K562 (cell line): Measurements from ENCODE around the gene PSME1. TPM values are rescaled to one million over a fixed set of nuclear protein-coding genes. Genes with fewer than 3 reads are reported as not detected.

ENCODE experiments used
- ATAC-seq: fragments of 200-7000 bp; cut with Tn5 transposase; 3 replicates; pipeline ENCODE4 v1.9.1; 2020; ENCODE audit warnings: moderate library complexity
- BruUV-seq: library from RNA; stranded (reverse); fragments of 400-500 nt; replicated peaks from 2 replicates; lab custom pipeline; 2021; lab: Mats Ljungman, UMichigan
- CTCF ChIA-PET: fragments of 300-600 bp; formaldehyde crosslinking; extraction: SDS; loops from one replicate; lab custom pipeline; 2021; ENCODE audit warnings: low intra/inter-chr PET ratio; lab: Yijun Ruan, JAX
- POLR2A ChIA-PET: fragments of 300-600, 350-650 bp; sonication (Branson Sonifier 250); formaldehyde crosslinking; extraction: SDS; loops from one replicate; lab custom pipeline; 2021; ENCODE audit warnings: antibody characterized with exemption, inconsistent platforms; lab: Yijun Ruan, JAX
- DNase-seq, 4 experiments: peaks; one replicate each; pipeline versions ENCODE4 v3.0.0 to v3.0.0-alpha.2; 2011 to 2018; ENCODE audit warnings: low spot score in 3 of 4, mixed read lengths in 3 of 4; ENCODE audit errors: extremely low read depth in 1 of 4
- FAIRE-seq: peaks from 2 replicates; lab custom pipeline; 2011; peaks lifted over from hg19 to GRCh38; lab: Jason Lieb, UNC
- H2AFZ ChIP-seq: 2 replicates; pipeline ENCODE4 v1.6.0; 2011; ENCODE audit warnings: low read depth, low read length, control low read depth, inconsistent platforms
- H3K27ac ChIP-seq: fragments of 200-600 bp; 3 replicates; pipeline ENCODE4 v1.8.0; 2011; ENCODE audit warnings: low read depth, mild to moderate bottlenecking, control low read depth, inconsistent platforms, low read length, moderate library complexity, mixed read lengths; ENCODE audit errors: extremely low read depth
- H3K27me3 ChIP-seq, 2 experiments: fragments of 300-600 bp in 1 of 2; 2 replicates in 1 of 2; 3 replicates in 1 of 2; pipeline versions ENCODE4 v1.6.0 to v1.8.0; 2011; ENCODE audit warnings: inconsistent platforms in 2 of 2, low read length in 2 of 2, mild to moderate bottlenecking in 1 of 2, mixed read lengths in 1 of 2, moderate library complexity in 1 of 2; ENCODE audit not compliant: control insufficient read depth in 2 of 2, insufficient read depth in 2 of 2
- H3K36me3 ChIP-seq: fragments of 300-600 bp; 3 replicates; pipeline ENCODE4 v1.8.0; 2011; ENCODE audit warnings: mild to moderate bottlenecking, low read length, inconsistent platforms; ENCODE audit not compliant: control insufficient read depth, insufficient read depth
- H3K4me1 ChIP-seq, 2 experiments: fragments of 200-600 bp in 1 of 2; replicated peaks in 1 of 2; 2 replicates in 1 of 2; 3 replicates in 1 of 2; pipeline versions ENCODE4 v1.5.1 to v1.8.0; 2011; ENCODE audit warnings: inconsistent platforms in 2 of 2, low read length in 2 of 2, mild to moderate bottlenecking in 1 of 2, mixed read lengths in 1 of 2, moderate library complexity in 1 of 2; ENCODE audit not compliant: control insufficient read depth in 2 of 2, insufficient read depth in 2 of 2
- H3K4me2 ChIP-seq: 2 replicates; pipeline ENCODE4 v1.6.1; 2011; ENCODE audit warnings: low read length, control low read depth, inconsistent platforms, mixed read lengths; ENCODE audit not compliant: insufficient read depth
- H3K4me3 ChIP-seq: fragments of 200-600 bp; sonication (generic), shearing (Covaris generic); 2 replicates; pipeline ENCODE4 v1.5.1; 2016; ENCODE audit warnings: control low read depth, inconsistent platforms
- H3K79me2 ChIP-seq: fragments of 200-600 bp; 3 replicates; pipeline ENCODE4 v1.8.0; 2011; ENCODE audit warnings: low read length, inconsistent platforms; ENCODE audit not compliant: control insufficient read depth, insufficient read depth
- H3K9ac ChIP-seq, 2 experiments: 2 replicates each; pipeline versions ENCODE4 v1.6.0 to v1.6.1; 2011; ENCODE audit warnings: low read depth in 2 of 2, low read length in 2 of 2, control low read depth in 1 of 2, inconsistent platforms in 1 of 2, mild to moderate bottlenecking in 1 of 2, mixed read lengths in 1 of 2; ENCODE audit not compliant: insufficient read depth in 1 of 2
- H3K9me1 ChIP-seq: one replicate; pipeline ENCODE4 v1.6.0; 2011; ENCODE audit warnings: inconsistent platforms, mild to moderate bottlenecking, low read length, moderate library complexity; ENCODE audit not compliant: control insufficient read depth, insufficient read depth
- H3K9me3 ChIP-seq: replicated peaks from 2 replicates; pipeline ENCODE4 v1.5.1; 2011; ENCODE audit warnings: low read depth, low read length, inconsistent platforms; ENCODE audit not compliant: control insufficient read depth, insufficient read depth
- H4K20me1 ChIP-seq: replicated peaks from 2 replicates; pipeline ENCODE4 v1.6.1; 2011; ENCODE audit warnings: low read length, inconsistent platforms, mixed read lengths; ENCODE audit not compliant: control insufficient read depth, insufficient read depth
- CCAR2 ChIP-seq: fragments of 200-400 bp; formaldehyde crosslinking; IDR thresholded peaks from 2 replicates; pipeline ENCODE4 v1.6.1; 2017; ENCODE audit warnings: mild to moderate bottlenecking, low read depth, low read length
- CEBPG ChIP-seq, 3 experiments: fragments of 200-800 bp in 1 of 3; sonication (Bioruptor generic) in 1 of 3; sonication (generic) in 1 of 3; formaldehyde crosslinking in 1 of 3; IDR thresholded peaks in 2 of 3; conservative IDR thresholded peaks in 1 of 3; 2 replicates each; pipeline versions ENCODE4 v1.6.1 to v1.8.0; 2016 to 2022; ENCODE audit warnings: missing compliant biosample characterization in 2 of 3, missing genetic modification characterization in 2 of 3, mild to moderate bottlenecking in 1 of 3, missing genetic modification reagents in 1 of 3
- IRF2 ChIP-seq: sonication (generic); formaldehyde crosslinking; IDR thresholded peaks from 2 replicates; pipeline ENCODE4 v1.8.1; 2022; ENCODE audit warnings: mild to moderate bottlenecking, missing genetic modification reagents
- KLF16 ChIP-seq: IDR thresholded peaks from 2 replicates; pipeline ENCODE4 v1.6.1; 2016; ENCODE audit warnings: antibody characterized with exemption
- SIX5 ChIP-seq, 2 experiments: IDR thresholded peaks; 2 replicates each; pipeline ENCODE4 v1.6.1; 2011; ENCODE audit warnings: low read length in 2 of 2, borderline replicate concordance in 1 of 2, low read depth in 1 of 2, mild to moderate bottlenecking in 1 of 2, moderate library complexity in 1 of 2; ENCODE audit not compliant: insufficient read depth in 1 of 2
- SMAD4 ChIP-seq: fragments of 250-450 bp; sonication (Bioruptor Pico); conservative IDR thresholded peaks from 2 replicates; pipeline ENCODE4 v1.8.0; 2021; ENCODE audit warnings: inconsistent platforms, mild to moderate bottlenecking, moderate library complexity
- ZNF174 ChIP-seq: fragments of 250-450 bp; sonication (Bioruptor Pico); IDR thresholded peaks from 2 replicates; pipeline ENCODE4 v1.4.0; 2020; ENCODE audit warnings: mild to moderate bottlenecking
- WGBS: fragments of 100-300 bp; shearing (Covaris generic); methylation state at CpG from one replicate; pipeline ENCODE4 v1.1.6; 2016; ENCODE audit warnings: low coverage, mixed read lengths; ENCODE audit not compliant: insufficient coverage; ENCODE audit errors: missing lambda C conversion rate; 5-methylcytosine and 5-hydroxymethylcytosine counted together
- in situ Hi-C: fragments of 300-500 bp; cut with MboI; formaldehyde crosslinking; loops from 4 replicates; pipeline ENCODE4 v1.15.0; 2018; ENCODE audit warnings: inconsistent platforms, mixed read lengths
- intact Hi-C: fragments of 100-400 bp; cut with micrococcal nuclease; formaldehyde crosslinking; loops from 2 replicates; pipeline ENCODE4 v1.14.2; 2022
- polyA plus RNA-seq, 8 experiments: library from polyadenylated mRNA; depleted of rRNA in 4 of 8; stranded (reverse) in 5 of 8; unstranded in 3 of 8; fragments of >200 nt; fragmentation: Nextera tagmentation in 2 of 8; fragmentation: Illumina TruSeq in 1 of 8; extraction: Ambion mirVana in 2 of 8; extraction: Trizol in 1 of 8; gene quantifications; 2 replicates each; pipeline versions ENCODE4 v1.2.1 to v1.2.3, GENCODE V29; 2011 to 2014; ENCODE audit warnings: inconsistent platforms in 1 of 8, missing spikeins in 1 of 8
- total RNA-seq, 7 experiments: library from RNA; depleted of rRNA in 6 of 7; stranded (reverse); fragments of >200 nt in 6 of 7; fragmentation: Illumina TruSeq in 2 of 7; extraction: Trizol in 2 of 7; gene quantifications; 2 replicates each; pipeline versions ENCODE4 v1.2.1 to v1.2.3, GENCODE V29; 2011 to 2021; ENCODE audit warnings: low replicate concordance in 1 of 7
- TF ChIP-seq, protein P1 (sequence below): fragments of 250-450 bp; sonication (Bioruptor Pico); IDR thresholded peaks from 2 replicates; pipeline ENCODE4 v1.5.0; 2021
- TF ChIP-seq, protein P2 (sequence below): fragments of 450-650 bp; IDR thresholded peaks from 2 replicates; pipeline ENCODE4 v1.7.1; 2018; ENCODE audit warnings: mild to moderate bottlenecking, low read depth; ENCODE audit not compliant: partially characterized antibody
- TF ChIP-seq, protein P3 (sequence below): fragments of 250-450 bp; sonication (Bioruptor Pico); IDR thresholded peaks from 2 replicates; pipeline ENCODE4 v1.5.0; 2021; ENCODE audit warnings: mild to moderate bottlenecking, moderate library complexity

Gene PSME1
- total and polyA plus RNA-seq, 9 of the 15 experiments (the other 6 are each of a cell fraction or from before 2014, with no cell fraction given), result 20.3 to 180 (median 67.5) TPM

DNA sequence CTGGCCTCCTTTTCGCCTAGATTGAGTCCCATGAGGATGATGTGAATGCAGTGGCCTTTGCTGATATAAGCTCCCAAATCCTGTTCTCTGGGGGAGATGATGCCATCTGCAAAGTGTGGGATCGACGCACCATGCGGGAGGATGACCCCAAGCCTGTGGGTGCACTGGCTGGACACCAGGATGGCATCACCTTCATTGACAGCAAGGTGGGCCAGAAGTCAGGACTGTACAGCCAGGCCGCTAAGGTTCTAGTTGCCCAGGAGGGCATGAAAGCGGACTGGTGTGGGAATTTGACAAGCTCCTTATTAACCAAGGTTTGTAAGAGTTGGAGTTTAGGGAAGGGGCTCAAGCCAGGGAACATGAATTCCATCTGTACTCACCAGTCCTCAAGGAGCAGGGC lies 16.3 kb upstream of the PSME1 start (continued):
- TF ChIP-seq, protein P1, sequence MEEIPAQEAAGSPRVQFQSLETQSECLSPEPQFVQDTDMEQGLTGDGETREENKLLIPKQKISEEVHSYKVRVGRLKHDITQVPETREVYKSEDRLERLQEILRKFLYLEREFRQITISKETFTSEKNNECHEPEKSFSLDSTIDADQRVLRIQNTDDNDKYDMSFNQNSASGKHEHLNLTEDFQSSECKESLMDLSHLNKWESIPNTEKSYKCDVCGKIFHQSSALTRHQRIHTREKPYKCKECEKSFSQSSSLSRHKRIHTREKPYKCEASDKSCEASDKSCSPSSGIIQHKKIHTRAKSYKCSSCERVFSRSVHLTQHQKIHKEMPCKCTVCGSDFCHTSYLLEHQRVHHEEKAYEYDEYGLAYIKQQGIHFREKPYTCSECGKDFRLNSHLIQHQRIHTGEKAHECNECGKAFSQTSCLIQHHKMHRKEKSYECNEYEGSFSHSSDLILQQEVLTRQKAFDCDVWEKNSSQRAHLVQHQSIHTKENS, result no peak
- TF ChIP-seq SMAD4 (CRISPR knock-in tag) (no peak), CCAR2 (no peak), SIX5 (IDR thresholded peaks at IDR 0.05; ENCODE audit: borderline replicate concordance in 1 of 2, insufficient read depth in 1 of 2, low read depth in 1 of 2, low read length in 2 of 2) (no peak)

DNA sequence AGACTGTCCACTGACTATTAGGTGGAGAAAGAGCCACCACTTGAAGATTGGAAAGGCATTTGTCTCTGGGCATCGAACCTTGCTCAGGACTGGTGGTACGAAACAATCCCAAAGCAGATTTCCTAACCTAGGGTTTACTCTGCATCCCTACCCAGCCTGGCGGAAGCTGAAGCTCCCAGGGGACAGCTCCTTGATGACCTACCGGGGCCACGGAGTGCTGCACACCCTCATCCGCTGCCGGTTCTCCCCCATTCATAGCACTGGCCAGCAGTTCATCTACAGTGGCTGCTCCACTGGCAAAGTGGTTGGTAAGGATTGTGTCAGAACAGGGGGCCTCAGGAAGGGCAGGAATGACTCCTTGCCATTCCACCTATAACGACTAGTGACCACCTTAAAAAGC lies 14.8 kb upstream of the PSME1 start:
- WGBS, result 89% methylated on average over 5 of the region's 8 CpGs
- Histone ChIP-seq H3K9me3 (no peaks in the 10 kb centered on the region), H3K79me2 (peaks cover 6% of the 10 kb centered on the region; the same call in 2 of the 3 replicates), H3K9me1 (no peaks in the 10 kb centered on the region), H3K27ac (no peak overlapping the region), H3K4me2 (no peak overlapping the region), H3K4me3 (no peak overlapping the region), H4K20me1 (no peaks in the 10 kb centered on the region), H3K36me3 (peaks cover 63% of the 10 kb centered on the region; the same call in 2 of the 3 replicates), H3K9ac (no peak overlapping the region), H3K4me1 (peaks cover 12 to 14% of the 10 kb centered on the region in 2 experiments; a peak in 4 of 5 replicates), H2AFZ (no peak overlapping the region), H3K27me3 (no peaks in the 10 kb centered on the region)
- BruUV-seq, result no TSS peak
- no peak for ATAC-seq
- no peak for FAIRE-seq
- no peak for DNase-seq
- POLR2A ChIA-PET, result interaction anchor here (0.6 to 0.7 kb wide), 2 partner anchors 9 to 231 kb away, joined by 3 read pairs; partner anchors contain the start of gene FITM1
- in situ Hi-C loops (no loop called here), intact Hi-C loops (no loop called here)
- CTCF ChIA-PET, result no interaction called here
- TF ChIP-seq, protein P2, sequence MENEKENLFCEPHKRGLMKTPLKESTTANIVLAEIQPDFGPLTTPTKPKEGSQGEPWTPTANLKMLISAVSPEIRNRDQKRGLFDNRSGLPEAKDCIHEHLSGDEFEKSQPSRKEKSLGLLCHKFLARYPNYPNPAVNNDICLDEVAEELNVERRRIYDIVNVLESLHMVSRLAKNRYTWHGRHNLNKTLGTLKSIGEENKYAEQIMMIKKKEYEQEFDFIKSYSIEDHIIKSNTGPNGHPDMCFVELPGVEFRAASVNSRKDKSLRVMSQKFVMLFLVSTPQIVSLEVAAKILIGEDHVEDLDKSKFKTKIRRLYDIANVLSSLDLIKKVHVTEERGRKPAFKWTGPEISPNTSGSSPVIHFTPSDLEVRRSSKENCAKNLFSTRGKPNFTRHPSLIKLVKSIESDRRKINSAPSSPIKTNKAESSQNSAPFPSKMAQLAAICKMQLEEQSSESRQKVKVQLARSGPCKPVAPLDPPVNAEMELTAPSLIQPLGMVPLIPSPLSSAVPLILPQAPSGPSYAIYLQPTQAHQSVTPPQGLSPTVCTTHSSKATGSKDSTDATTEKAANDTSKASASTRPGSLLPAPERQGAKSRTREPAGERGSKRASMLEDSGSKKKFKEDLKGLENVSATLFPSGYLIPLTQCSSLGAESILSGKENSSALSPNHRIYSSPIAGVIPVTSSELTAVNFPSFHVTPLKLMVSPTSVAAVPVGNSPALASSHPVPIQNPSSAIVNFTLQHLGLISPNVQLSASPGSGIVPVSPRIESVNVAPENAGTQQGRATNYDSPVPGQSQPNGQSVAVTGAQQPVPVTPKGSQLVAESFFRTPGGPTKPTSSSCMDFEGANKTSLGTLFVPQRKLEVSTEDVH, result no peak
- no peak for TF ChIP-seq ZNF174 (CRISPR knock-in tag)
- no peak for TF ChIP-seq IRF2 (CRISPR knock-in tag)
- TF ChIP-seq KLF16, result no peak
- TF ChIP-seq CEBPG (CRISPR knock-in tag; IDR thresholded peaks at IDR 0.05), result no peak
- TF ChIP-seq CEBPG (tag; conservative IDR thresholded peaks at IDR 0.05 in 1 of 2, IDR thresholded peaks at IDR 0.05 in 1 of 2), result no peak
- TF ChIP-seq, protein P3, sequence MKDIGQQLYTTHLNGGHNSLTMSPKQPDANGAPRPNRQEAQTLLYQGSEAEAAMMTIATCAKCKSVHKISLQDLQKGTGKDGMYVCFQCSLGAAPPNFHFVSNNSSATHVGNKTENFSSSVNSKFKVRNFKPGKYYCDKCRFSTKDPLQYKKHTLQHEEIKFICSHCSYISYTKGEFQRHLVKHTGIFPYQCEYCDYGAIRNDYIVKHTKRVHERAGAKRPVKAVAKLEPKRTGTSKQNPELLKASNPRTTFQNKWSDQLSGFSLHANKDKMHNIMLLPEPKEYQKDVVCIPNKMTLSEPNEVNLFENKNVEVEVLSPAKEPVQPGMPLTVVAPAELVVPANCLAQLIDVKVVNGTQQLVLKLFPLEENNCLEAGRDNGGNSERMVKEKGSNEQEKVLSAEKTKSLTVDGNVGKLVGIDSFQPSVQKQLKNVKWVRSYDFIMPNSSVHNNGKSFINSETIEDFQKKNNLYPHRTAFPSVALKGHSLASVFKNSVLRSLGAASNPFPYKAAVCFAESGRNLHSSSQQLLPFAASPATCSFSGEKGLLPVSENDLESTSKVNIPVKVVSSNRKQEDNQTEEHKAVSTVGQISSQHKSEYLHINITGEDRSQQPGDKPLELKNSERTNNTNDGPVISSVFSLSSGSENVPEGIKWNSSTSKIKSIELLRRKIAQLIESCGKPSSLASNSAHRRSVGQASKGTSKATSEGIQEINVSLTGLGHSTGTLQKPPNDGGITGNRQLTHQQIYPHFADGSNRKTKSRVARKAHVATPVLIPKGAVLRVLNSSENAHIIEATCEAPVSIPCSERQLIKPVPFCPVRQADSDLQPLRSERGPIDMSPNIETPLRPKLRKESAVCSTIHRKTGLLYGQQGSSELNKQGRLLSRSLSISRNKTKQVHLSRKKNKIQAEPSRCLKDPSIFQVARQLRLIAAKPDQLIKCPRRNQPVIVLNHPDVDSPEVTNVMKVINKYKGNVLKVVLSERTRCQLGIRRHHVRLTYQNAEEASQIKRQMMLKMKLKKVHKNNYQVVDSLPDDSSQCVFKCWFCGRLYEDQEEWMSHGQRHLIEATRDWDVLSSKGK (CRISPR knock-in tag), result no peak
